Neural progenitor cell (in vitro differentiated cells): Measurements from ENCODE around the gene C20orf96.

Experiments used
- EZH2phosphoT487 ChIP-seq: fragments of 200-600 bp; sonication (generic); IDR thresholded peaks from 2 replicates; pipeline ENCODE4 v1.6.1; 2017; ENCODE audit warnings: antibody characterized with exemption
- TF ChIP-seq, protein P1 (sequence below): fragments of 200-600 bp; sonication (generic); IDR thresholded peaks from 2 replicates; pipeline ENCODE4 v1.5.1; 2017; ENCODE audit warnings: antibody characterized with exemption, mild to moderate bottlenecking

DNA sequence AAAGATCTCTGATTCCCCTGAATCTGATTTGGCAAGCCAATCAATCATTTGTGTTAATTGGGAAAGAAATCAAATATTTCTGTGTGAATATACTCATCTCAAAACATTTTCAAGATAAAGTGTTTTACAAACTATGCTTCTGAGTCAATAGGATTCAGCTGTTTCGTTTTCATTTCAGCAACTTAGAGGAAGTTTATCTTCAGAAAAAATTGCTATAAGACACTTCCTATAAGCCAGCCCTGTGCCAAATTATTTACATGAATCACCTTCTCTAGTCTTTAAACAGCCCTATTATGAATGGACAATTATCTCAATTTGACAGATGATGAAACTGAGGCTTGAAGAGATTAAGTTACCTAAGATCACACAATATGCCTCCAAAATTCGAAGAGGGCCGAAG lies 52.6 kb downstream of the C20orf96 start:
- TF ChIP-seq, protein P1, sequence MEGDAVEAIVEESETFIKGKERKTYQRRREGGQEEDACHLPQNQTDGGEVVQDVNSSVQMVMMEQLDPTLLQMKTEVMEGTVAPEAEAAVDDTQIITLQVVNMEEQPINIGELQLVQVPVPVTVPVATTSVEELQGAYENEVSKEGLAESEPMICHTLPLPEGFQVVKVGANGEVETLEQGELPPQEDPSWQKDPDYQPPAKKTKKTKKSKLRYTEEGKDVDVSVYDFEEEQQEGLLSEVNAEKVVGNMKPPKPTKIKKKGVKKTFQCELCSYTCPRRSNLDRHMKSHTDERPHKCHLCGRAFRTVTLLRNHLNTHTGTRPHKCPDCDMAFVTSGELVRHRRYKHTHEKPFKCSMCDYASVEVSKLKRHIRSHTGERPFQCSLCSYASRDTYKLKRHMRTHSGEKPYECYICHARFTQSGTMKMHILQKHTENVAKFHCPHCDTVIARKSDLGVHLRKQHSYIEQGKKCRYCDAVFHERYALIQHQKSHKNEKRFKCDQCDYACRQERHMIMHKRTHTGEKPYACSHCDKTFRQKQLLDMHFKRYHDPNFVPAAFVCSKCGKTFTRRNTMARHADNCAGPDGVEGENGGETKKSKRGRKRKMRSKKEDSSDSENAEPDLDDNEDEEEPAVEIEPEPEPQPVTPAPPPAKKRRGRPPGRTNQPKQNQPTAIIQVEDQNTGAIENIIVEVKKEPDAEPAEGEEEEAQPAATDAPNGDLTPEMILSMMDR = no peak
- TF ChIP-seq EZH2phosphoT487 = no peak
